GM21619 (cell line): ENCODE measurements around the gene MBNL2.
A peak's percentile ranks its signal among the peaks of the same experiment; 100 is the strongest.

Experiments used
- ATAC-seq: cut with Tn5 transposase; IDR thresholded peaks from one replicate; pipeline ENCODE4 v1.9.1; 2021; ENCODE audit not compliant: unreplicated experiment

Gene MBNL2

DNA sequence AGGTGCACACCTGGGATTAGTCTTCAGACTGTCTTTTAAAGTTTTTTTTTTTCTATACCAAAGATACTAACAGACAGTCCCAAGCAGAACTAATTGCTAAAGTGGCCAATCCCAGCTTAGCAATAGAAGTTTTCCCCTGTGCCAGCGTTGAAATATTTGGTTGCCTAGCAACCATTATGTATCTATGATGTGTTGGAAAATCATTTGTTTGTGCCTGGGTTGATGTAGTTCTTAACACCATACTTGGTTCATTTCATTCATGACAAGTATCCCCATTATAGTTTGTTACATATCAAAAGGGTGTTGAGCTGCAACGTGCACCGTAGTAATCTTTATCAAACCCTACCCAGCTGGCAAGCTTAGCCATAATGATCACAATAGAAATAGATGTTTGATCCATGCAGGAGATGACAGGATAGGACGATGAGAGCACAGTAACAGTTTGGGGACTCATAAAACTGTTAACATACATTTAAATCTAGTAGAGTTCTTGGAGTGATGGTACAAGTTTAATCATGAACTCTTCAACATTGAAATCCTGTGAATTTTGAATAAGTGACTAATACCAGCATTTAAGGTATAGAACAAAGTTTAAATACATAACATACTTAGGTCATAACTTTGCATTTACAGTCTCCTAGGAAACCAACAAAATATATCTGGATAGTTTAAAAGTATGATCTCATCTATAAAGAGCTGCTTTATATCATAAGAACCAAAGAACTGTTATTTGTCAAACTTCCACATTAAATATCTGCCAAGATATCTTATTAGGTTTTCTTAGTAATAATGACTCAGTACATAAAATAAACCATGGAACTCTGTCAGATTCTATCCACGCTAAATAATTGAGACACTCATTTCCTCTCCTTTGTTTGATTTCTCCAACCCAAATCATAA lies 73.4 kb downstream of the MBNL2 start:
- no peak for ATAC-seq

DNA sequence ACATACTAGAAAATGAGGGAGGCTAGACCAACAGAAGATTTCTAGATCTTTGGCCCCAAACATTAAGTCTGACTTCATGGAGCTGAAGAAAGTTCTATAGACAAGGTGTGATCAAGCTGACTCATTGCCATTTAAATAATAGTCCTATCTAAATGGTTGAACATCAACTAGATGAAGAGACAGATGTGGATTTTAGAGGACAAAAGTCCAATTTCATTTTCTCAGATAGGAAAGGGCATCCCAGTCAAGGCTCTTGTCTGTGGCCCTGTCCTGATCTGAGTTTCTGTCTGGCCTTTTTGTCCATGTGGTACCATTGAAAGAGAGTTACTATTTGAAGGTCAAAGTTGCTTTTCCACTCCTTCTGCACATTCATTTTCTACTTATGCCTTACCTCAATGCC lies 74.6 kb downstream of the MBNL2 start:
- ATAC-seq = no peak

DNA sequence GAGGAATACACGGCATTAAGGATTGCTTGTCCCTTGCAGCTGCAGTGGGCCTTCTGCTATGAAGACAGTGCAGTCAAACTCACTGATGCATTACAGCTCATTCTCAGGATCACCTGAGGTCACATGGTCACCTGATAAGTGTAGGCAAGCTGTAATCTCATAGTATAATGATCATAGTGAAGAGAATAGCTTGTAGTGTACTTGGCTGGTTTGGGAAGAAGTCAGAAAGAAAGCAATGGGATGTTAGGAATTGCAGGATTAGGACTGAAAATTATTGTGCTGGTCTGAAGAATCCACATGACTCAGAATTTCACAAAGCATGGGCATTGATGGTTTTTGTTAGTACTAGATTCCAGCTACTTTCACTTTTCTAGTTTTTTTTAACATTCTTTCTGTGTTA lies 76.7 kb downstream of the MBNL2 start:
- ATAC-seq = peak; percentile 45

DNA sequence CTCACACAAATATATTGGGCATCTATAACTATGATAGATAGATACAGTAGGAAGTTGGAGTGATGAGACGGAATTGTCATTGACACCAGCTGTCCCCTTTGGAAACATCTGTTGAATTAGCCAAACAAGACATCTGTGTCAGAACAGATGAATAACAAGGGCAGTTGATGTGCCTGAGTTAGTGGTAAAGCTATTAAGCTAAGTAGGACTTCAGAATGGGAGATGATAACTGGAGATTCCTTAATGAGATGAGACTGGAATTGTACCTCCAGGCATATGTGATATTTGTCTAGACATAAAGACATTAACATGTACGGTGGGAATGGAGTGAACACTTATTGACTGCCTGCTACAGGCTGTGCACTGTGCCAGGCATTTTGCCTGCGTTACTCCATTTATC lies 78.7 kb downstream of the MBNL2 start:
- ATAC-seq = no peak

DNA sequence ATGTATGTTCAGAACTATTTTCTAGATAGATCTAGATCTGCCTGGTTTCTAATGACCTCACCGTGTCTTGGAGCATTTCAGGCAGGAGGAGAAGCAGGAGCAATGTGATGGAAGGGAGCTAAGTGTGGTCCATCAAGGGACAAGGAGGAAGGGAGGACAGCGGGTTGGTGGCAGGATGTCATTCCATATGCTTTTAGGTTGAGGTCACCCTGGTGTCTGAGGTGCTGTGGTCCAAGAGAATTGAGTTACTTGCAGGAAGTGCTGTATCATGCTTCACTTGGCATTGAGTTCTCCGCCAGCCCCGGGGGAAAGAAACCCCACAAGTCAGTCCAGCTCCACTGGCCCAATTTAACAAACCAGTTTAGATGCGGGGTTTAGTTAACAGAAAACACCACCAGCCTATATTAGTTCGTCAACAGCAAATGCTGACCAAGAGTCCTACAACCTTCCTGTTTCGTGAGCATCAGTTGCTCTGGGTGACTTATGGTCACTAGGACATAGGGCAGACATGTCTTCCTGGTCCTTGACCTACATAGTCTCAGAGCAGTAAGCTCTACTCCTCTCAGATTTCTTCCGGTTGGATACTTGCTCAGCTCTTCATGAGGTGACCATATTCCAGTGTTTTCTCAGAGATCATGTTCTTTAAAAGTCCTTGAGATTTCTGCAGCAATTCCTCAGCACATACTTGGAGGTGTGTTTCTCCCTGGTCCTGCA lies 79.4 kb downstream of the MBNL2 start:
- ATAC-seq = no peak

DNA sequence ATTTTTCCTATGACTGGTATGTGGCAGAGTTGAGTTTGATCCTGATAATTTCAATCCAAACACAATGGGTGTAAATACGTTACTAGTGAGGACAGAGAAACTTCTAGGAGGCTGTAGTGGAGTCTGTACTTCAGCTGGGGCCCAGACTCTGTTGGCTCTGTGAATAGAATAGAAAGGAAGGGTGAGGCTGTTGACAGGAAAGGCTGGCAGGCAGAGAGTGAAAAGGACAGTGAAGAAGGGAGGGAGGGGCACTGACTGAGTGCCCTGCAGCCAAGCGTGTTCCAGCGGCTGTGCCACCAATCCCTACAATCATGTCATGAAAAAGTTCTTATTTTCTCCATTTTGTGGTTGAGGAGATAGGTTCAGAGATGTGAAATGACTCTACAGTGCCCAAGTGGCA lies 80.5 kb downstream of the MBNL2 start:
- ATAC-seq = no peak

DNA sequence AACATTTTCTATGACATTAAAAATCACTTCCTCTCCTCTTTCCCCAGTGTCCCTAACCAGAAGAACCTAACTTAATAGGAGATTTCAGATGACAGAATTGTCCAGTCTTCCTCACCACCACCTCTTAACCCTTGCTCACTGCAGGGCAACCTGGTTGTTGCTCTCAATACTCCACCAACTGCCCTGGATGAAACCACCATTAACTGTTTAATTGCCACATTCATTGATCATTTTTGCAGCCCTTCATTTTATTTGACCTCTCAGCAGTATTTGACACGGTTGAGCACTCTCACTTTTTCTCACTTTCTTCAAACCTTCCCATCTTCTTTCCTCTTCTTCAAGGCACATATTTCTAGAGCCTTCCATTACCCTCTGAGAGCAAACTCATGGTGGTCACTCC lies 84.0 kb downstream of the MBNL2 start:
- ATAC-seq = no peak

DNA sequence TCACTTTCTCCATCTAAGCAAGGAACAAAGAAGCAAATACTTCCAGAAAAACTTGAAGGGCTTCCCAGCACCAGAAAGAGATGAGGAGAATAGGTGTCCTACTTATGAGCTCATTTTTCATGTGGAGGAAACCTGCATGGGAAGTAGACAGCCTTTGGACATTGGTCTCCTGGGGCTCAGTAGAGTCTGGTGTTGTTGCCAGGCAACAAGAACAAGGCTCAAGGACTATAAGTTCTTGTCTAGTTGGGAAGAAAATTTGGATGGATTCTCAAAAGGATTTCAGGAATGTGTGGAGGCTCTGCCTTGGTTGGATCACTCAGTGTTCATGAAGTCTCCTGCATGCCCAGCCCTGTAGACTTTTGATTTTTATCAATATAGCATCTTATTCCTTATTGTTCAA lies 84.5 kb downstream of the MBNL2 start:
- no peak for ATAC-seq

DNA sequence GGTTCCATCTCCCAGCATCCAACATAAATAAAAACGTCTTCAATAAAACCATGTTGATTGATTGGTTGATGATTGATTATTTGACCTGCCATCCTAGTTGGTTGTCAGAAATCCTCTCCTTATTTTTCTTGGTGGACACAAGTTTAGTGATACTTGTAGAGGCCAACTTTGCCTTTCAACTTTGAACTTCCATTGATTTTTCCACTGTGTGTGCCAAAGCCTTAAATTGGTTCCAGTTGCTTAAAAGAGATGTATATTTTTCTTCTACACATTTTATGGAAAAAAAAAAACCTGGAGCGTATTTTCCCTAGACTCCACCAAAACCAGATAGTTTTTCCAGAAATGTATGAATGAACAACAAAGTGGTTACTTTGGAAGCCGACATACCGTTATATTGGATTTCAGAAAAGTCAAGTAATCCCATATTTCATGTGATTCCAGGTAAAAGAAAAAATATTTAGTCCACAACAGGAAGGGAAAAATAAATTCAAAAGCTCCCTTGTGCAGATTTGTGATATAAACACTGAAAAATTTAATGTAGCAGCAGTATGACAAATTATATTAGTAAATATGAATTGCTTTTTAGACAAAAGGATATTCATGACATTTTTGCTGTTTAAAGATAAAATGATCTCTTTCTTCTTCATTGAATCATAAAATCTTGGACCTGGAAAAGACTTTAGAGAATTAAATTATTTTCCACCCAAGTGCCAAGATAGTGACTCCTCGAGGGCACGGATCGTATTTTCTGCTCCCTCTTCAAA lies 85.2 kb downstream of the MBNL2 start:
- ATAC-seq = no peak

DNA sequence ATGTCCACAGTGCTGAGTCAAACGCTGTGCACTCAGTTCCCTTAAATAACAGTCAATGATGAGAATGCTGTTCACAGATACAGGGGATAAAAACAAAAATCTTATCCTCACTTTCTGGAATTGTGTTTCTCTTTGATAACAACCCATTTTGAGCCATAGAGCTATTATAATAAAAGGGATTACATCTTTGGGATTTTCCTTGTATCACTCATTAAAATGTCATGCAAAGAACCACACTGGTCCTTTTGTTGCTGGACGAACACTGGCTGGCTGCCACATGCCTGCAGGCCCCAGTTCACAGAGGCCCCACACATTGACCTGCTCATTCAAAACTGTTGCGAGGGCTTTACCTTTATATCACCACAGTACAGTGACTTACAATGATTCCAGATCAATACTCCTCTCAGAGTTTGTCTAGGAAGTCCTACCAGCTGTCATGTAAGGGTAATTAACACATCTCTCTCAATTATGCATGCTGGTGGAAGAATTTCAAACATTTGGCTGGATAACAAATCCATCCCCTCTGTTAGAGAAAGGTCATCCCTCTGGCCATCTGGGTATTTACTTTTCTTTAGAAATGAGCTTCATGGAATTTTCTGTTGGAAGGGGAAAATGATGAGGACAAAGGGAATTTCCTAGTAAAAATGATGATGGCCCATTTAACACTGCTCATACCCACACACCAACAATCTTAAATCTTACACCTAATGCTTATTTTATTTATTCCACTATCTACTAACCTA lies 85.9 kb downstream of the MBNL2 start:
- no peak for ATAC-seq

DNA sequence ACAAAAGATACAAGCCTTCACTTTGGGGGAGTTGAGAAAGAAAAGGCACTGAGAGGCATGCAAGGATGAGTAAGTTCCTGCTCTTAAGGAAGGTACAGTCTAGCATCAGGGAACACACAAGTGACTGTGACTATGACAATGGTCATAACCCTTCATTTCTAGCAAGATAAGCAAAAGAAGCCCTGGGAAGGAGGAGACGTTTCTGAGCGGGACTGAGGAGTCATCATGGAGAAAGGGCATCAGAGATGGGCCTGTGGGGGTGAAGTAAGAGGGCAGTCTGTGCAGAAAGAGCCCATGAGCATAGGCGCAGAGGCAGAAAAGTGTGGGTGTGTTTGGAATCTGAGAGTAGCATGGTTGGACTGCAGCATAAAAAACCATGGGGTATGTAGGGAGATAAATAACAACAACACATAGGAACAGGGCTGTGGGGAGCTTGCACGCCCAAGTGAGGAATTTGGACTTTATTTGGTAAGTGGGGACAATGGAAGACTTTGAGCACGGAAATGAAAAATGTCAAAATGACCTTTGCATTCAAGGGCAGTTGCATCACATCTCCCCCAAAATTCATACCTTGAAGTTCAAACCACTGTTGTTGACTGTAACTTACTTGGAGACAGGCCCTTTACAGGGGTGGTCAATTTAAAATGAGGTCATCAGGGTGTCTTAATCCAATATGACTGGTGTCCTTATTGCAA lies 86.7 kb downstream of the MBNL2 start:
- no peak for ATAC-seq

DNA sequence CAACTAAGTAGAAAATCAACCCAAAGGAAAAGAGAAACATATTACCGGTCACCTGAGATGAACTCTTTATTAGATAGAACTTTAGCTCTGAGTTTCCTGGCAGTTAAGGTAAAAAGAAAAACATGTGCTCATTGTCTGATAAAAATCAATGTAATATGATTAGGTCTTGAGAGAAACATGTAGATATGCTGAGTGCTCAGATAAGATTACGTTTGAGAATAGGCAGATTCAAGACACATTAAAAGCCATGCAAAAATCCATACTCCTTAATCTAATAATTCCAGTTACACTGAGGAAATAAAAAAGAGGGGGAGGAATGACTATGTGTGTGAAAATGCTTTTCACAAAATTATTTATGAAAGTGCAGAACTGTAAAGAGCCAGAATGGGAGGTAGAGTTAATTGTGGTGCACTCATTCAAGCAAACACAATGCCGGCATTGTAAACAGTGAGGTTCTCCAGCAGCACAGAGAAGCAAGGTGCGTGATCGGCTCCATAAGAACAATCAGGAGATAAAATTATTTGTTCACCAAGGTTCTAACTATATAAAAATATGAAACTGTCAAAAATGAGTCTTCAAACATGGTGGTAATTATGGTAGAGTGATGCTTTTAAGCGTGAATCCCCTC lies 88.8 kb downstream of the MBNL2 start:
- ATAC-seq = no peak

DNA sequence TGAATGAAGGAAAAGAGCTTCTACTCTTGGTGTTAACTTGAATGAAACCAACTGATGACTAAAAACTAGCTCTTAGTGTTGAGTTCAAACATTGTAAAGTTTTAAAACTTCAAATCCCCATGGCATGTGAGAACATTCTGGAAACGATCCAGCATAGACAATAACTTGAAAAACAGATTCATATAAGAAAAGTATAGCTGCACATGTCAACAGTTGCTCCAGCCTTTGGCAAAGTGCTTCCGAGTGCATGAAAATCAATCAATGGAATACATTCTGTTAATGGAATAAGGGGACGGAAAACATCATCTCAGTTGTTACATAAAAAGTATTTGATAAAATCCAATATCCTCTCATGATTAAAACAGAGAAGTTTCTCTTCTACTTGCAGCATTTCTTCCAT lies 89.8 kb downstream of the MBNL2 start:
- no peak for ATAC-seq

DNA sequence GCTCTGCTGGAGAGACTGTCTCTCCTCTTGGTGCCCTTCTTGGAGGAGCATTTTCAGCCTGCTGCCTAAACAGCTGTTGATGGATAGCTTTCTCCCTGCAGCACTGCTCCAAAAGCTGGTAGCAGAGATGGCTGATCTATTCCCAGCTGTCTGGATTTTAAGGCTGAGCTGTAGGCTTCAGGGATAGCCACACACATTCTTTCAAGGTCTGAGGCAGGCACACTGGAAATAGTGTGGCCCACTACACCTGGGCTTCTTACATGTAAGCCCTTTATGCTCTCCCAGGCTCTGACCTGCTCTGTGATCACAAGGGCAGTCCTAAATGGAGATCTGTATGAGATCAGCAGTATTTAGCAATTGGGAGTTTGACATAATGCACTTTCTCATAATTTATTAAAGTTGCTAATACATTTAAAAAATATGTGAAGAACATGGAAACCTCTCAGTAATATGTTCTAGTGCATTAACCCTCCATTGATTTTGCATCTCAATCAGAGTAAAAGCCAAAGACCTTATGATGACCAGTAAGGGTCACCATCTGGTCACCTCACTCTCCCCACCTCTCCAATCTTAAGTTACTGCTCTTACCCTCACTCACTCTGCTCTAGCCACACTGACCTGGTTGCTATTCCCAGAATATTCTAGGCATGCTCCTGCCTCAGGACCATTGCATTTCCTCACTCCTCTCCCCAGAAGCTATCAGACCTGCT lies 91.6 kb downstream of the MBNL2 start:
- no peak for ATAC-seq

DNA sequence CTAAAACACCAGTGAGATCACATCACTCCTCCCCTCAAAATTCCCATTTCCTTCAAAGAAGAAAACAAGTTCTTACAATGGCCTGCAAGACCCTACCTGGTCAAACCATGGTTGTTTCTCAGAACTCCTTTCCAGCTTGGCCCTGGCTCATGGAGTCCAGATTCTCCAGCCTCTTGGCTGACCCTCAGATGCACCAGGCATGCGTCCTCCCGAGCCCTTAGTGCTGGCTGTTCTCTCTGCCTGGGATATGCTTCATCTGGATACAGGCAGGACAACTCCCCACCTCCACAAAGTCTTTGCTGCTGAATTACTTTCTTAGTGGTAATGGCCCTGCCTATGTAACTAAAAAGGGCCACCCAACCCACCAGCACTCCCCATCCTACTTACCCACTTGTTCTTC lies 94.3 kb downstream of the MBNL2 start:
- no peak for ATAC-seq

DNA sequence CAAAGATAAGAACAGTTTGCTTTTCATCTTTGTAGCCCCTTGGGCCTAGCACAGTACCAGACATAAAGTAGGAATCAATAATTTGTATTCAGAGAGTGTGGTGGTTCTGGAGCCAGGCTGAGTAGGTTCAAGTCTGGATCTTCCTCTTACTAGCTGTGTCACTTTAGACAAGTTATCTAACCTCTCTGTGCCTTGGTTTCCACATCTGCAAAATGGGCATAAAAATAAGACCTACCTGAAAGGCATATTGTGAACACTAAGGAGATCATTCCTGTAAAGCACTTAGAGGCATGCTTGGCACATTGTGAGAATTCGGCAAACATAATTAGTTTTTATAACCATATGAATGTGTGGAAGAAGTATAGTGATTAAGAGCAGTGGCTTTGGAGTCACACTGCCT lies 95.8 kb downstream of the MBNL2 start:
- no peak for ATAC-seq

DNA sequence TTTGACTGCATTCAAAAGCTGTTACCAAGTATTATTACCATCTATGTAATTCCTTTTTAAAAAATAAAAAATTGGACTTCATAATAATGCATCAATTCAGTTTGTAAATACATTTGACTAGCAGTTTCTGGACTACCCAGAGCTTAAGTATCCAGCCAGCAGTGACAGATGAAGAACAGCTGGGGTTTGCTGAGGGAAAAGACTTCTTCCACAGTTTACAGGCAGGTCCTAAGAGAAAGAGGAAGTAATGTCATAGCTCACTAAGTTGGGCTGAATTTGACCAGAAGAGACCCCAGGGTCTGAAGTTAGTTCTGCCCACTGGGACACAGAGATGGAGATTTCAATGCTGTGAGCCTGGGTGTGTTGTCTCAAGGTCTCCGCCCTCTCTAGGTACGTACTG lies 96.4 kb downstream of the MBNL2 start:
- ATAC-seq = no peak

DNA sequence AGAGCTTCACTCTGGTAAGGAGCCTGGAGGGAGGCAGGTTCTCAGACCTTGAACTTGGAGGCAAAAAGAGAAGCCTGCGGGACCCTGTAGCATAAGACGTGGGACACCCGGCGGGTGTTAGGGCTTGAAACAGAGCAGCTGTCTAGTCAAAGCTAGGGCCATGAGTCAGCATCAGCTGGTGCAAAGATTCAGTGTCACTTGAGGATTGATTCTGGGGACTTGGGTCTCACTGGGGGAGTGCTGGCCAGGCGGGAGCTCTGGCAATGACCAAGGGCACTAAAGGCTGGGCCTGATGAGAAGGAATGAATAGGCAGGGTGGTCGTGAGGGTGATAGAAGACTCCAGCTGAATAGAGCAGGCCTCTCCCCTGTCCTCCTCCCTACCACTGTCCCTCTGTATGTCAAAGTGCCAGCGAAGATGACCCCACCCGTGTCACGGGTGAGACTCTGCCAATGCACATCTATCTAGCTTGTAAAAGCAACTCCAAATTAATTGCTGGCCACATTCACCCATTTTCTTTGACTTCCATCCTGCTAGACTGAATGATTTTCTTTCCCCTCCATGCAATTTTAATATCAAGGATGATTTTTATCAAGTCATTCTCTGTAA lies 97.1 kb downstream of the MBNL2 start:
- ATAC-seq = no peak

DNA sequence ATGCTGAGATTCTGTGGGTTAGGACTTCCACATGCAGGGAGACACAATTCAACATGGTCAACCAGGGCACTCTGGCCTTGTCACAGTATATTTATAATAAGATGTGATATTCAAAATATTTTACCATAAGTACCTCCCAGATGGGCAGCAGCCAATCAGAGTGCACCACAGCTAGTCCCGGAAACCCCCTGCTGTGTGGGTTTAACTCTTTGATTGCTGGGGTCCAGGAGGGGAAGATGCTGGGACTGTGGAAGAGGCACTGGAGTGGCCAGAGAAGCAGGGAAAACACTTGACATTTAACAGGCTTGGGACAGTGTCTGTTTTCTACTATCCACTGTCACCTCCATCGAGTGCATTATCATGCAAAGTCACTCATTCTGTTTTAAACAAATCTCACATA lies 99.0 kb downstream of the MBNL2 start:
- no peak for ATAC-seq
